ENCODE measurements around the gene SLC9A9. TPM values are rescaled to one million over a fixed set of nuclear protein-coding genes. Genes with fewer than 3 reads are reported as not detected.

The SLC9A9 gene
- total RNA-seq, 3 donors from 2014 or later (not counting 1 experiment from before 2014, with no cell fraction given), result 24.0 to 29.1 (median 27.2) TPM

DNA sequence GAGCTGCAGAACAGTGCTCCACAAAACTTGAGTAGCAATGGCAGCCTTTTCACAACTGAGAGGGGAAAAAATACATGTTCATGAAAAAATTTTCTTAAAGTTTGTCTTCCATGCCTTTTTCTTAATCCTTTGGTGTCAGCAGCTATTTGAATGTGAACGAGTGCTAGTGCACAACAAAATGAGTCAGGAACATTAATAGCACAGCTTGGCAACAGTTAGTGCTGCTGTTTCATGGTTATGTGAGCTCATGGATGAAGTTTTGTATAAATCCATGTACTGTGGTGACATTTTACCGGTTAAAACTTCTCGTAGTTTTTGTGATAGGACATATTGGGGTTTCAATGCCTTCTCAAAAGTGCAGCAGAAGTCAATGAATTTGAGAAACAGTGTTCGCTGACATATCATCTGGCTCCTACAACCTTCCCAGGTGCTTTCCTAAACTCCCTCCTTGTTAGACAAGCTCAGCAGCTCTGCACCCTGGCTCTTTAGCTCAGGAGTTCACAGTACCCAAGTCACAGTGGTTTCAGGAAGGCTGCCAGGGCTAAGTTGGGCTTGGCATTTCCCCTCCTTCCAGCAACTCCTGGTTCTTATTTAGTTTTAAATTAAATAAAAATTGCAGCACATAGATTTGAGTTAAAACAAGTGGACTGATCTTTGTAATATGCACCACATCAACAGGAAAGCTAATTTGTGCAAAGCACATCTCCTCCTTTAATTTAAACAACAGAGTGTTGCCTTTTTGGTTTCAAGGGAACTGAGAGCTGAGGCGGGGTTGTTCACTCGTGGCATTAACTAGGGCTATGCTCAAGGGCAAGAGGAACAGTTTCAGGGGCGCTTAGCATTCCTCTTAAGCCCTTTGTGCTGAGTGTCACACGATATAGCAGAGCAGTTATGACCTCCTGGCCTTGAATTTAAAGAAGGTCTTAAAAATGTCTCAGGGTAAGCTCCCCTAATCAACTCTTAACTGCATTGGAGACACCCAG is 365.9 kb downstream of the SLC9A9 start:
- 78% methylated on average over 8 of the region's 8 CpGs for WGBS (ENCODE audit: insufficient coverage)
- no peaks in the 10 kb centered on the region for H3K9me3 ChIP-seq (ENCODE audit: control insufficient read depth, insufficient read depth, low read length)
- intact Hi-C loops (cut with micrococcal nuclease), result no loop called here
- H3K27me3 ChIP-seq (ENCODE audit: control insufficient read depth, insufficient read depth, low read length), result no peaks in the 10 kb centered on the region
- no peaks in the 10 kb centered on the region for H3K4me1 ChIP-seq (ENCODE audit: control insufficient read depth, insufficient read depth, low read length)
- no peak overlapping the region for H3K27ac ChIP-seq (ENCODE audit: low read length)
- no peaks in the 10 kb centered on the region for H3K27me3 Mint-ChIP-seq (ENCODE audit: low read depth in 2 of 2)
- H3K4me3 ChIP-seq (ENCODE audit: low read length), result no peak overlapping the region
- DNase-seq (no peak), ATAC-seq (no peak)
- H3K36me3 ChIP-seq (ENCODE audit: control insufficient read depth, insufficient read depth, low read length), result no peaks in the 10 kb centered on the region
- H3K4me3 Mint-ChIP-seq, result no peak overlapping the region
- no peak overlapping the region for H3K27ac Mint-ChIP-seq
- peaks cover 0 to 13% of the 10 kb centered on the region in 2 donors for H3K4me1 Mint-ChIP-seq
- H3K9me3 Mint-ChIP-seq, result no peaks in the 10 kb centered on the region
- no peaks in the 10 kb centered on the region for H3K36me3 Mint-ChIP-seq
- TF ChIP-seq, protein P1, sequence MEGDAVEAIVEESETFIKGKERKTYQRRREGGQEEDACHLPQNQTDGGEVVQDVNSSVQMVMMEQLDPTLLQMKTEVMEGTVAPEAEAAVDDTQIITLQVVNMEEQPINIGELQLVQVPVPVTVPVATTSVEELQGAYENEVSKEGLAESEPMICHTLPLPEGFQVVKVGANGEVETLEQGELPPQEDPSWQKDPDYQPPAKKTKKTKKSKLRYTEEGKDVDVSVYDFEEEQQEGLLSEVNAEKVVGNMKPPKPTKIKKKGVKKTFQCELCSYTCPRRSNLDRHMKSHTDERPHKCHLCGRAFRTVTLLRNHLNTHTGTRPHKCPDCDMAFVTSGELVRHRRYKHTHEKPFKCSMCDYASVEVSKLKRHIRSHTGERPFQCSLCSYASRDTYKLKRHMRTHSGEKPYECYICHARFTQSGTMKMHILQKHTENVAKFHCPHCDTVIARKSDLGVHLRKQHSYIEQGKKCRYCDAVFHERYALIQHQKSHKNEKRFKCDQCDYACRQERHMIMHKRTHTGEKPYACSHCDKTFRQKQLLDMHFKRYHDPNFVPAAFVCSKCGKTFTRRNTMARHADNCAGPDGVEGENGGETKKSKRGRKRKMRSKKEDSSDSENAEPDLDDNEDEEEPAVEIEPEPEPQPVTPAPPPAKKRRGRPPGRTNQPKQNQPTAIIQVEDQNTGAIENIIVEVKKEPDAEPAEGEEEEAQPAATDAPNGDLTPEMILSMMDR (IDR thresholded peaks at IDR 0.05), result no peak

DNA sequence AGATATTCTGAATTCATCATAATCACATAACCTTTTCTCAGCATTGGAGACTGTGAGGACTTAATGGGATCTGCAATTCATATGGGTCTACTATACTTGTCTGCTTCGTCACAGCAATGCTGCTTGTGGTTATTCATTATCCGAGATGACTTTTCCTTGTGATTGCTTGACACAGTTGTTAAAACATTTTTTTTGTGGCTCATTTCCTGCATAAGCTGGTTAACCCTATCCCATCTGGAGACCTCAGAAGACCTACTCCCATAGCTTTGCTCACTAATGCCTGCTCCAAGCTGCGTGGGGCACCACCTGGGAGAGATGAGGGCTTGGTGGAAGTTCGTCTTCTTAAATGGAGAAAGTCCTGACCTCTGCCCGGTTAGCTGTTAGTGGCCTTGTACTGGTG is 367.9 kb downstream of the SLC9A9 start:
- 39% methylated on average over 5 of the region's 5 CpGs for WGBS (ENCODE audit: insufficient coverage)
- Mint-ChIP-seq H3K27me3 (ENCODE audit: low read depth in 2 of 2) (no peaks in the 10 kb centered on the region), H3K36me3 (no peaks in the 10 kb centered on the region), H3K4me1 (peaks cover 0 to 13% of the 10 kb centered on the region in 2 donors), H3K27ac (no peak overlapping the region), H3K4me3 (no peak overlapping the region), H3K9me3 (no peaks in the 10 kb centered on the region)
- no peaks in the 10 kb centered on the region for H3K9me3 ChIP-seq (ENCODE audit: control insufficient read depth, insufficient read depth, low read length)
- TF ChIP-seq, protein P1 (IDR thresholded peaks at IDR 0.05), result no peak
- H3K4me3 ChIP-seq (ENCODE audit: low read length), result no peak overlapping the region
- H3K4me1 ChIP-seq (ENCODE audit: control insufficient read depth, insufficient read depth, low read length), result no peaks in the 10 kb centered on the region
- no peaks in the 10 kb centered on the region for H3K27me3 ChIP-seq (ENCODE audit: control insufficient read depth, insufficient read depth, low read length)
- no peak for DNase-seq
- intact Hi-C loops (cut with micrococcal nuclease), result no loop called here
- no peak for ATAC-seq
- H3K36me3 ChIP-seq (ENCODE audit: control insufficient read depth, insufficient read depth, low read length), result no peaks in the 10 kb centered on the region
- no peak overlapping the region for H3K27ac ChIP-seq (ENCODE audit: low read length)

DNA sequence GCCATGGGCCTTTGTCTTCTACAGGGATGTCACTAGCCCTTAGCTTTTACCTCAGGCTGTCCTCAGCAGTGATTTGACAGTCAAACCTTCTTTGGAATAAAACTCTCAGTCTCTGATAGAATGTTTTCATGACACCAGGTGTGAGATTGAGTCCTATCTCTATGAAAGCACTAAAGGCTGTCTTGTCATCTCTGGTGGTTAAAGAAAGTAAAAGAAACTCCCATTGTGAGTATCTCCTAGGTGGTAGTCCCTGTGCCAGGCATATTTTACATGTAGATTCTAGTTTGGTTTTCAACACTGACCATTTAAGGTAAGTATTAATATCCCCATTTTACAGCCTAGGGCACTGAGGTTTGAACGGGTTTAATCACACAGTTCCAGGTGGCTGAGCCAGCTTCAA is 368.5 kb downstream of the SLC9A9 start:
- Mint-ChIP-seq H3K4me3 (no peak overlapping the region), H3K36me3 (no peaks in the 10 kb centered on the region), H3K9me3 (no peaks in the 10 kb centered on the region), H3K27me3 (ENCODE audit: low read depth in 2 of 2) (no peaks in the 10 kb centered on the region), H3K27ac (no peak overlapping the region), H3K4me1 (peaks cover 0 to 13% of the 10 kb centered on the region in 2 donors)
- WGBS (ENCODE audit: insufficient coverage), result 82% methylated on average over 1 of the region's 1 CpG
- Histone ChIP-seq H3K36me3 (ENCODE audit: control insufficient read depth, insufficient read depth, low read length) (no peaks in the 10 kb centered on the region), H3K4me3 (ENCODE audit: low read length) (no peak overlapping the region), H3K27me3 (ENCODE audit: control insufficient read depth, insufficient read depth, low read length) (no peaks in the 10 kb centered on the region), H3K27ac (ENCODE audit: low read length) (no peak overlapping the region), H3K9me3 (ENCODE audit: control insufficient read depth, insufficient read depth, low read length) (no peaks in the 10 kb centered on the region), H3K4me1 (ENCODE audit: control insufficient read depth, insufficient read depth, low read length) (no peaks in the 10 kb centered on the region)
- intact Hi-C loops (cut with micrococcal nuclease), result no loop called here
- DNase-seq (no peak), ATAC-seq (no peak)
- TF ChIP-seq, protein P1 (IDR thresholded peaks at IDR 0.05), result no peak

Data from natural killer cell (primary cell).